ENCODE measurements around the gene TAS2R50. TPM values are rescaled to one million over a fixed set of nuclear protein-coding genes. Genes with fewer than 3 reads are reported as not detected.
A peak's percentile ranks its signal among the peaks of the same experiment; 100 is the strongest.

TAS2R50 gene
- total RNA-seq, 3 donors from 2014 or later (not counting 1 experiment from before 2014, with no cell fraction given), result 0.88 to 3.0 (median 2.0) TPM

GRCh38 chr12:10989107-10989506 lies 2.4 kb upstream of the TAS2R50 start:
- peaks cover 22 to 27% of the 10 kb centered on the region in 2 donors for H3K27me3 Mint-ChIP-seq (ENCODE audit: low read depth in 2 of 2)
- no peak overlapping the region for H3K4me3 Mint-ChIP-seq
- H3K27ac Mint-ChIP-seq, result no peak overlapping the region
- Histone ChIP-seq H3K27me3 (ENCODE audit: control insufficient read depth, insufficient read depth, low read length) (no peaks in the 10 kb centered on the region), H3K4me3 (ENCODE audit: low read length) (no peak overlapping the region), H3K36me3 (ENCODE audit: control insufficient read depth, insufficient read depth, low read length) (peaks cover 3% of the 10 kb centered on the region), H3K4me1 (ENCODE audit: control insufficient read depth, insufficient read depth, low read length) (no peaks in the 10 kb centered on the region), H3K27ac (ENCODE audit: low read length) (no peak overlapping the region), H3K9me3 (ENCODE audit: control insufficient read depth, insufficient read depth, low read length) (no peaks in the 10 kb centered on the region)
- peaks cover 10% of the 10 kb centered on the region for H3K36me3 Mint-ChIP-seq
- intact Hi-C loops (cut with micrococcal nuclease), result no loop called here
- no peak for ATAC-seq
- no peak for DNase-seq
- no peaks in the 10 kb centered on the region for H3K9me3 Mint-ChIP-seq
- H3K4me1 Mint-ChIP-seq, result peaks cover 6 to 7% of the 10 kb centered on the region in 2 donors
- TF ChIP-seq CTCF (IDR thresholded peaks at IDR 0.05), result no peak
- WGBS (ENCODE audit: insufficient coverage), result 83% methylated on average over 1 of the region's 2 CpGs

GRCh38 chr12:10982244-10982643 lies 4.5 kb downstream of the TAS2R50 start:
- Histone ChIP-seq H3K27ac (ENCODE audit: low read length) (no peak overlapping the region), H3K27me3 (ENCODE audit: control insufficient read depth, insufficient read depth, low read length) (peaks cover 15% of the 10 kb centered on the region), H3K4me3 (ENCODE audit: low read length) (no peak overlapping the region), H3K9me3 (ENCODE audit: control insufficient read depth, insufficient read depth, low read length) (no peaks in the 10 kb centered on the region), H3K36me3 (ENCODE audit: control insufficient read depth, insufficient read depth, low read length) (no peaks in the 10 kb centered on the region), H3K4me1 (ENCODE audit: control insufficient read depth, insufficient read depth, low read length) (peaks cover 15% of the 10 kb centered on the region)
- Mint-ChIP-seq H3K9me3 (no peaks in the 10 kb centered on the region), H3K27ac (no peak overlapping the region), H3K27me3 (ENCODE audit: low read depth in 2 of 2) (peaks cover 47 to 60% of the 10 kb centered on the region in 2 donors), H3K36me3 (peaks cover 8% of the 10 kb centered on the region), H3K4me3 (peak overlapping the region; percentile 55), H3K4me1 (peaks cover 31 to 35% of the 10 kb centered on the region in 2 donors)
- peak in 1 of 2 donors; percentile 82 for DNase-seq
- intact Hi-C loops (cut with micrococcal nuclease), result loop anchor here (2.0 kb wide), 1 partner anchor 189 kb away; the partner anchor contains the start of gene SMIM10L1
- peak; percentile 72 to 97 (median 81) for ATAC-seq
- 13% methylated on average over 5 of the region's 5 CpGs for WGBS (ENCODE audit: insufficient coverage)
- TF ChIP-seq CTCF (IDR thresholded peaks at IDR 0.05), result no peak

- peaks cover 19 to 20% of the 10 kb centered on the region in 2 donors for H3K4me1 Mint-ChIP-seq
- peaks cover 50 to 59% of the 10 kb centered on the region in 2 donors for H3K27me3 Mint-ChIP-seq (ENCODE audit: low read depth in 2 of 2)
- H3K27ac Mint-ChIP-seq, result no peak overlapping the region
- no peak overlapping the region for H3K4me3 Mint-ChIP-seq
- H3K9me3 Mint-ChIP-seq, result no peaks in the 10 kb centered on the region
- DNase-seq, result no peak
- H3K36me3 ChIP-seq (ENCODE audit: control insufficient read depth, insufficient read depth, low read length), result no peaks in the 10 kb centered on the region
- H3K4me1 ChIP-seq (ENCODE audit: control insufficient read depth, insufficient read depth, low read length), result no peaks in the 10 kb centered on the region
- no peak overlapping the region for H3K27ac ChIP-seq (ENCODE audit: low read length)
- no peaks in the 10 kb centered on the region for H3K9me3 ChIP-seq (ENCODE audit: control insufficient read depth, insufficient read depth, low read length)
- ATAC-seq, result no peak
- 100% methylated on average over 2 of the region's 3 CpGs for WGBS (ENCODE audit: insufficient coverage)
- TF ChIP-seq CTCF (IDR thresholded peaks at IDR 0.05), result no peak
- no peak overlapping the region for H3K4me3 ChIP-seq (ENCODE audit: low read length)
- peaks cover 8% of the 10 kb centered on the region for H3K27me3 ChIP-seq (ENCODE audit: control insufficient read depth, insufficient read depth, low read length)
- peaks cover 13% of the 10 kb centered on the region for H3K36me3 Mint-ChIP-seq
- intact Hi-C loops (cut with micrococcal nuclease), result no loop called here
Measured at GRCh38 chr12:10974965-10975364, 11.7 kb downstream of the TAS2R50 start.
